ENCODE measurements around the gene TMEM120B.

DNA sequence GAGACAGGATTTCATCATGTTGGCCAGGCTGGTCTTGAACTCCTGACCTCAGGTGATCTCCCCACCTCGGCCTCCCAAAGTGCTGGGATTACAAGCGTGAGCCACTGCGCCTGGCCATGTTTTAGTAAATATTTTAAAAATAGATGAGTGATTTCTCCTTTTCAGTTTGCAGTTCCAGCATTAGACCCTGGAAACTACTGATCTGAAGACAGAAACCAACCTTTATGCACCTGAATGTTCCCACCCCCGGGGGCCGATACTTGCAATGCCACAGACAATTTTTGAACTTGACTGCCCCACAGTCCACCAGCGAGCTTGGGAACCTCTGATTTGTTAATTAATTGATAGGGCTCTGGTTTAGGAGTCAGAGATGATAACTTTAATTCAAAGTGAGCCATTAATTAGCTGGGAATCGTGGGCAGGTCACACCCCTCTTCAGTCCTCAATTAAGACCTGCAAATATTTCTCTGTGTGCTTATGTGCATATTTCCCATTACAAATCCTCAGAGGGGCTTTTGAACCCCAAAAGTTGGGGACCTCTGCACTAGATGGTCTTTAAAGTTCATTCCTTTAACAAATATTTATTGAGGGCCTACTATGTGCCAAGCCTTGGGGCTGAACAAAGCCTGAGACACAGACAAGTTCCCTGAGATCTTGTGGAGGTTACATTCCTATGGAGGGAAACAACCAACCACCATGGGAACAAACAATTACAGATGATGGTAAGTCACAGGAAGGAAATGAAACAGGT is 4.1 kb upstream of the TMEM120B start:
- TF ChIP-seq, protein P1, sequence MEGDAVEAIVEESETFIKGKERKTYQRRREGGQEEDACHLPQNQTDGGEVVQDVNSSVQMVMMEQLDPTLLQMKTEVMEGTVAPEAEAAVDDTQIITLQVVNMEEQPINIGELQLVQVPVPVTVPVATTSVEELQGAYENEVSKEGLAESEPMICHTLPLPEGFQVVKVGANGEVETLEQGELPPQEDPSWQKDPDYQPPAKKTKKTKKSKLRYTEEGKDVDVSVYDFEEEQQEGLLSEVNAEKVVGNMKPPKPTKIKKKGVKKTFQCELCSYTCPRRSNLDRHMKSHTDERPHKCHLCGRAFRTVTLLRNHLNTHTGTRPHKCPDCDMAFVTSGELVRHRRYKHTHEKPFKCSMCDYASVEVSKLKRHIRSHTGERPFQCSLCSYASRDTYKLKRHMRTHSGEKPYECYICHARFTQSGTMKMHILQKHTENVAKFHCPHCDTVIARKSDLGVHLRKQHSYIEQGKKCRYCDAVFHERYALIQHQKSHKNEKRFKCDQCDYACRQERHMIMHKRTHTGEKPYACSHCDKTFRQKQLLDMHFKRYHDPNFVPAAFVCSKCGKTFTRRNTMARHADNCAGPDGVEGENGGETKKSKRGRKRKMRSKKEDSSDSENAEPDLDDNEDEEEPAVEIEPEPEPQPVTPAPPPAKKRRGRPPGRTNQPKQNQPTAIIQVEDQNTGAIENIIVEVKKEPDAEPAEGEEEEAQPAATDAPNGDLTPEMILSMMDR (IDR thresholded peaks at IDR 0.05) = no peak
- no peak for TF ChIP-seq POLR2A (IDR thresholded peaks at IDR 0.05)
- TF ChIP-seq POLR2AphosphoS5 (IDR thresholded peaks at IDR 0.05; ENCODE audit: insufficient read depth in 1 of 2, low read depth in 1 of 2) = no peak
